Dendritic cell treated with granulocyte-macrophage colony-stimulating factor and Interleukin-4, amounts not matched to agents 40 ng/mL and 50 ng/mL, for 4 days (primary cell): ENCODE measurements around the gene HACE1.
"Not testable (repeated sequence)": the region's sequence is repeated elsewhere in the genome, so short reads cannot be mapped to it uniquely, and the experiment has no call there.

ENCODE experiments used
- H3K27ac Mint-ChIP-seq: one replicate; pipeline ENCODE4 v1.8.0; 2022; ENCODE audit warnings: mild to moderate bottlenecking, mixed read lengths
- H3K27me3 Mint-ChIP-seq: one replicate; pipeline ENCODE4 v1.8.0; 2022; ENCODE audit warnings: mild to moderate bottlenecking, mixed read lengths
- H3K36me3 Mint-ChIP-seq: one replicate; pipeline ENCODE4 v1.8.0; 2022; ENCODE audit warnings: low read depth, mixed read lengths
- H3K4me1 Mint-ChIP-seq: one replicate; pipeline ENCODE4 v1.8.0; 2022; ENCODE audit warnings: low read depth, mixed read lengths
- H3K4me3 Mint-ChIP-seq: one replicate; pipeline ENCODE4 v1.8.0; 2022; ENCODE audit warnings: mild to moderate bottlenecking, moderate library complexity, mixed read lengths
- H3K9me3 Mint-ChIP-seq: one replicate; pipeline ENCODE4 v1.8.0; 2022; ENCODE audit warnings: mixed read lengths
- intact Hi-C: fragments of 100-400 bp; cut with micrococcal nuclease; formaldehyde crosslinking; loops from one replicate; pipeline ENCODE4 v1.15.0; 2022

HACE1 gene

GRCh38 chr6:104860221-104860620 lies 502 bp upstream of the HACE1 start:
- Mint-ChIP-seq H3K4me3 (peak overlapping the region; percentile 85), H3K27me3 (peaks cover 11% of the 10 kb centered on the region), H3K4me1 (peaks cover 11% of the 10 kb centered on the region), H3K27ac (no peak overlapping the region), H3K9me3 (no peaks in the 10 kb centered on the region), H3K36me3 (peaks cover 6% of the 10 kb centered on the region)
- intact Hi-C loops: no loop called here

- Mint-ChIP-seq H3K9me3 (no peaks in the 10 kb centered on the region), H3K27me3 (peaks cover 2% of the 10 kb centered on the region), H3K27ac (peak overlapping the region; percentile 77), H3K4me3 (peak overlapping the region; percentile 85), H3K4me1 (peaks cover 11% of the 10 kb centered on the region), H3K36me3 (peaks cover 6% of the 10 kb centered on the region)
- intact Hi-C loops: loop anchor here (5.0 kb wide), 1 partner anchor 544 kb away; the partner anchor contains the start of gene PREP
Observed at GRCh38 chr6:104858642-104859041, 1.1 kb downstream of the HACE1 start.

GRCh38 chr6:104855507-104855906 lies 4.2 kb downstream of the HACE1 start:
- H3K9me3 Mint-ChIP-seq: no peaks in the 10 kb centered on the region
- no peak overlapping the region for H3K27ac Mint-ChIP-seq
- H3K4me3 Mint-ChIP-seq: no peak overlapping the region
- intact Hi-C loops: loop anchor here (5.0 kb wide), 1 partner anchor 547 kb away; the partner anchor contains the start of gene PREP
- H3K27me3 Mint-ChIP-seq: peaks cover 2% of the 10 kb centered on the region
- H3K4me1 Mint-ChIP-seq: peaks cover 11% of the 10 kb centered on the region
- peaks cover 16% of the 10 kb centered on the region for H3K36me3 Mint-ChIP-seq

- H3K27ac Mint-ChIP-seq, H3K9me3 Mint-ChIP-seq, H3K4me1 Mint-ChIP-seq, H3K4me3 Mint-ChIP-seq, H3K27me3 Mint-ChIP-seq, intact Hi-C loops: not testable (repeated sequence)
- H3K36me3 Mint-ChIP-seq: peaks cover 41% of the 10 kb centered on the region
Observed at GRCh38 chr6:104847721-104848120, 12.0 kb downstream of the HACE1 start.

- Mint-ChIP-seq H3K36me3 (peaks cover 18% of the 10 kb centered on the region), H3K9me3 (no peaks in the 10 kb centered on the region), H3K4me3 (no peak overlapping the region), H3K4me1 (no peaks in the 10 kb centered on the region), H3K27ac (no peak overlapping the region), H3K27me3 (no peaks in the 10 kb centered on the region)
- intact Hi-C loops: no loop called here
Observed at GRCh38 chr6:104843229-104843628, 16.5 kb downstream of the HACE1 start.

GRCh38 chr6:104837158-104837557 lies 22.6 kb downstream of the HACE1 start:
- Mint-ChIP-seq H3K27ac (no peak overlapping the region), H3K36me3 (peaks cover 18% of the 10 kb centered on the region), H3K4me1 (no peaks in the 10 kb centered on the region), H3K27me3 (no peaks in the 10 kb centered on the region), H3K9me3 (no peaks in the 10 kb centered on the region), H3K4me3 (no peak overlapping the region)
- intact Hi-C loops: no loop called here

- peaks cover 23% of the 10 kb centered on the region for H3K36me3 Mint-ChIP-seq
- H3K27me3 Mint-ChIP-seq, H3K27ac Mint-ChIP-seq, intact Hi-C loops, H3K9me3 Mint-ChIP-seq, H3K4me1 Mint-ChIP-seq, H3K4me3 Mint-ChIP-seq: not testable (repeated sequence)
Observed at GRCh38 chr6:104836479-104837020, 23.2 kb downstream of the HACE1 start.

GRCh38 chr6:104835782-104836181 lies 23.9 kb downstream of the HACE1 start:
- no peak overlapping the region for H3K27ac Mint-ChIP-seq
- peaks cover 25% of the 10 kb centered on the region for H3K36me3 Mint-ChIP-seq
- intact Hi-C loops: no loop called here
- no peaks in the 10 kb centered on the region for H3K4me1 Mint-ChIP-seq
- no peaks in the 10 kb centered on the region for H3K27me3 Mint-ChIP-seq
- no peak overlapping the region for H3K4me3 Mint-ChIP-seq
- no peaks in the 10 kb centered on the region for H3K9me3 Mint-ChIP-seq

- peaks cover 22% of the 10 kb centered on the region for H3K36me3 Mint-ChIP-seq
- intact Hi-C loops: no loop called here
- no peaks in the 10 kb centered on the region for H3K4me1 Mint-ChIP-seq
- H3K9me3 Mint-ChIP-seq: no peaks in the 10 kb centered on the region
- no peaks in the 10 kb centered on the region for H3K27me3 Mint-ChIP-seq
- H3K4me3 Mint-ChIP-seq: no peak overlapping the region
- no peak overlapping the region for H3K27ac Mint-ChIP-seq
Observed at GRCh38 chr6:104829183-104829958, 30.3 kb downstream of the HACE1 start.

- no peaks in the 10 kb centered on the region for H3K4me1 Mint-ChIP-seq
- H3K27me3 Mint-ChIP-seq: no peaks in the 10 kb centered on the region
- peaks cover 22% of the 10 kb centered on the region for H3K36me3 Mint-ChIP-seq
- no peak overlapping the region for H3K27ac Mint-ChIP-seq
- intact Hi-C loops: no loop called here
- H3K4me3 Mint-ChIP-seq: no peak overlapping the region
- no peaks in the 10 kb centered on the region for H3K9me3 Mint-ChIP-seq
Observed at GRCh38 chr6:104828478-104828877, 31.2 kb downstream of the HACE1 start.

GRCh38 chr6:104820820-104821219 lies 38.9 kb downstream of the HACE1 start:
- H3K9me3 Mint-ChIP-seq, intact Hi-C loops, H3K27ac Mint-ChIP-seq, H3K4me1 Mint-ChIP-seq, H3K4me3 Mint-ChIP-seq, H3K27me3 Mint-ChIP-seq: not testable (repeated sequence)
- peaks cover 12% of the 10 kb centered on the region for H3K36me3 Mint-ChIP-seq

GRCh38 chr6:104816125-104816524 lies 43.6 kb downstream of the HACE1 start:
- Mint-ChIP-seq H3K27me3 (no peaks in the 10 kb centered on the region), H3K4me1 (no peaks in the 10 kb centered on the region), H3K36me3 (peaks cover 7% of the 10 kb centered on the region), H3K4me3 (no peak overlapping the region), H3K9me3 (peaks cover 10% of the 10 kb centered on the region), H3K27ac (no peak overlapping the region)
- intact Hi-C loops: no loop called here

- Mint-ChIP-seq H3K27me3 (no peaks in the 10 kb centered on the region), H3K27ac (no peak overlapping the region), H3K4me3 (no peak overlapping the region), H3K4me1 (no peaks in the 10 kb centered on the region), H3K9me3 (peaks cover 10% of the 10 kb centered on the region), H3K36me3 (no peaks in the 10 kb centered on the region)
- intact Hi-C loops: no loop called here
Observed at GRCh38 chr6:104814743-104815142, 45.0 kb downstream of the HACE1 start.

- Mint-ChIP-seq H3K27me3 (no peaks in the 10 kb centered on the region), H3K4me3 (no peak overlapping the region), H3K4me1 (peaks cover 6% of the 10 kb centered on the region), H3K9me3 (peaks cover 10% of the 10 kb centered on the region), H3K36me3 (no peaks in the 10 kb centered on the region), H3K27ac (no peak overlapping the region)
- intact Hi-C loops: no loop called here
Observed at GRCh38 chr6:104813552-104813951, 46.2 kb downstream of the HACE1 start.

- H3K4me1 Mint-ChIP-seq: peaks cover 6% of the 10 kb centered on the region
- H3K4me3 Mint-ChIP-seq: no peak overlapping the region
- peaks cover 11% of the 10 kb centered on the region for H3K36me3 Mint-ChIP-seq
- H3K27ac Mint-ChIP-seq: no peak overlapping the region
- no peaks in the 10 kb centered on the region for H3K27me3 Mint-ChIP-seq
- intact Hi-C loops: no loop called here
- peaks cover 13% of the 10 kb centered on the region for H3K9me3 Mint-ChIP-seq
Observed at GRCh38 chr6:104809116-104809515, 50.6 kb downstream of the HACE1 start.
